GM18873 (cell line): ENCODE measurements around the gene GALNTL6.
"Not testable (repeated sequence)": the region's sequence is repeated elsewhere in the genome, so short reads cannot be mapped to it uniquely, and the experiment has no call there.

Experiments
- ATAC-seq: cut with Tn5 transposase; IDR thresholded peaks from one replicate; pipeline ENCODE4 v1.9.1; 2021; ENCODE audit warnings: mild to moderate bottlenecking, moderate library complexity, moderate number of reproducible peaks; ENCODE audit not compliant: unreplicated experiment, low FRiP score

GALNTL6 gene

DNA sequence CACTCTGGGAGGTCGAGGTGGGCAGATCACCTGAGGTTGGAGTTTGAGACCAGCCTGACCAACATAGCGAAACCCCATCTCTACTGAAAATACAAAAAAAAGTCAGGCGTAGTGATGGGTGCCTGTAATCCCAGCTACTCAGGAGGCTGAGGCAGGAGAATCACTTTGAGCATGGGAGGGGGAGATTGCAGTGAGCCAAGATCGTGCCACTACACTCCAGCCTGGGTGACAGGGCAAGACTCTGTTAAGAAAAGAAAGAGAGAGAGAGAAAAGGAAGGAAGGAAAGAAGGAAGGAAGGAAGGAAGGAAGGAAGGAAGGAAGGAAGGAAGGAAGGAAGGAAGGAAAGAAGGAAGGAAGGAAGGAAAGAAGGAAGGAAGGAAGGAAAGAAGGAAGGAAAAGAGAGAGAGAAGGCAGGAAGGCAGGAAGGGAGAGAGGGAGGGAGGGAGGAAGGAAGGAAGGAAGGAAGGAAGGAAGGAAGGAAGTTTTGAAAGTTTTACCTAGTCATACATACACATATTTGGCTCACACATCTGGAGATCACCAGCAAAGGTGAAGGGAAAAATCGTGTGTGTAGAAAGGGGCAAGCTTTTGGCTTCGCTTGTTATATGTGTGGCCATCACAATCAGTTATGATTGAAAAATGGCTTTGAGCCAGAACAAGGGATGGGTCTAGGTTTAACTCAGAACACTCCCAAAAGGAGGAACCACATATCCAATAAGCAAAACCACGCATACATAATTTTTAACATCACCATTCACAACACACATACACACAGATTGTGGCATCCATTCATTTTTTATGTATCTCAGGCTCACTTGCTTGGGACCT is 1208.8 kb downstream of the GALNTL6 start:
- not testable (repeated sequence) for ATAC-seq

DNA sequence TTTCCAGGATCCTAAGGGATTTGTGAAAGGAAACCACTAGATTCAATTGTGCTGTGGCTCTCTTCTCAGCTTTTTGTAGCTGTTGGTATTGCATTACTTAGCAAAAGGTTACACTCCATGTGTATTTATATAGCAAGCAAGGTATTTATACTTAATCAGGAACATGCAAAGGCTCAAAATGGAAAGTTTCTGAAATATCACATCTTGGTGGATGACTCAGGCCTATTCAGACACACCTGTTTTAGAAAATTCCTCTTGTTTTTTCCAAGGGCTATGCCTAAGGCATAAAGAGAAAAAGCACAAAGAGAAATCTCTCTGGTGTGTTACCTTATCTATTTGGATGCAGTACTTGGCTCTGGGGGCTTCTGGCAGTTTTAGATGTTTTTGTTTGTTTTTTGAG is 1211.0 kb downstream of the GALNTL6 start:
- no peak for ATAC-seq

DNA sequence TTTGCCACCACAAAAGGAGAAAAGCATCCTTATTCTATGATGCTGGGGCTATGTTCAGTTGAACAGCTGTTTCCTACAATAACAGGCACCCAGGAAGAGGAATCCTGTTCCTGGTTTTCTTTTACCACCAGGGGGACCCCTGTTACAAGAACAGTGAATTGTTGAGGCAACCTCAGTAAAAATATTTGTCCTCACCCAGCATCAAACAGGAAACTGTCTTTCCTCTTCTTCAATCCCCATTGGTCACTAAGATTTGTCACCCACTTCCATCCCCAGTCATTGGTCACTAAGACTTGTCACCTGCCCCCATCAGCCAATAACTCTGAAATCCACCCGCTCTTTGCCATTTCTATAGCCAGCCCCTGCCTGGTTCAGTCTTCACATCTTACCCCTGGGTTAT is 1211.9 kb downstream of the GALNTL6 start:
- ATAC-seq = peak; percentile 79

DNA sequence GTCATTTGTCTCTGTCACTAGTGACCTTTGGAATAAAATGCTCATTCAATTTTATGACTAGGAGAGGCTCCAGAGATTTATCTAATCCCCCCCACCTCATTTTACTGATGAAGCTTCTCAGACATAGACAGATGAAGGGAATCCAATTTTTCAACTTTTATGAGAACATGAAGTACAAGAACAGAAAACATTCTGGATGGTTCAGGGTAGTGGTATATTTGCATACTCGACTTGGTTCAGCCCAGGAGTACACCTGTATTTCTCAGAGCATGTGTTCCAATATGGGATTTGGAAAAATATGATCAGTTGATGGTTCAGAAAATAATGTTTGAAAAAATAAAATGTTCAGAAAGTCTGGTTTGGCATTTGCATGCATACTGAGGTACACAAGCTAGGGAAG is 1224.0 kb downstream of the GALNTL6 start:
- no peak for ATAC-seq

DNA sequence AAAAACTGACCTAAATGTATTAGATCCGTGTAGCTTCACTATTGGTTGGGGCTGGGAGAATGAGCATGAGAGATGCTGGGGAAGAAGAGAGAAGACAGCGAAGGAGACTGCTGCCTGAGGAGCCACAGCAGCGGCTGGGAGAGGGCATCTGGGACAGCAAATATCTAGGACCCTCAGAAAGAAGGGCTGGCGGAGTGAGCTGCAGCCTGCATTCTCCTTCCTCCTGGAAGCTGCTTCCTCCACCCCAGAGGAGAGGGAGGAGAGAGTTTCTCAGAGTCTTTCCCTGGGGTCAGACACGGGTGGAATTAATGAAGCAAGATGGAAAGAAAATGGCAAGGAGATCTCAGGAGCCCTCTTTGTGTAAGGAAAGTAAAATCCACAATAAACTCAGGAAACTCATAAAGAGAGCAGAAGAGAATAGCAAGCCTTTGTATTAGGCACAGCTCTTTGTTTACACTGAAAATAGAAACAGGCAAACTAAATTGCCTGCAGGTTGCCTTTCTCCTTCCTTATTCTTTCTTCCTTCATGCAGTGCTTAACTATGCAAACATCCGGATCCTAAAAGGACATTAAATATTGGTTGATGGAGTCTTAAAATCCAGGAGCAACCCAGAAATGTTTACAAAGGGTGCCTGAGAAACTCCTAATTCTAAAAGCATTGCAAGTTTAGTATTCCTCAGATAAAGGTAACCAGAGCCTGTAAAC is 1225.1 kb downstream of the GALNTL6 start:
- no peak for ATAC-seq

DNA sequence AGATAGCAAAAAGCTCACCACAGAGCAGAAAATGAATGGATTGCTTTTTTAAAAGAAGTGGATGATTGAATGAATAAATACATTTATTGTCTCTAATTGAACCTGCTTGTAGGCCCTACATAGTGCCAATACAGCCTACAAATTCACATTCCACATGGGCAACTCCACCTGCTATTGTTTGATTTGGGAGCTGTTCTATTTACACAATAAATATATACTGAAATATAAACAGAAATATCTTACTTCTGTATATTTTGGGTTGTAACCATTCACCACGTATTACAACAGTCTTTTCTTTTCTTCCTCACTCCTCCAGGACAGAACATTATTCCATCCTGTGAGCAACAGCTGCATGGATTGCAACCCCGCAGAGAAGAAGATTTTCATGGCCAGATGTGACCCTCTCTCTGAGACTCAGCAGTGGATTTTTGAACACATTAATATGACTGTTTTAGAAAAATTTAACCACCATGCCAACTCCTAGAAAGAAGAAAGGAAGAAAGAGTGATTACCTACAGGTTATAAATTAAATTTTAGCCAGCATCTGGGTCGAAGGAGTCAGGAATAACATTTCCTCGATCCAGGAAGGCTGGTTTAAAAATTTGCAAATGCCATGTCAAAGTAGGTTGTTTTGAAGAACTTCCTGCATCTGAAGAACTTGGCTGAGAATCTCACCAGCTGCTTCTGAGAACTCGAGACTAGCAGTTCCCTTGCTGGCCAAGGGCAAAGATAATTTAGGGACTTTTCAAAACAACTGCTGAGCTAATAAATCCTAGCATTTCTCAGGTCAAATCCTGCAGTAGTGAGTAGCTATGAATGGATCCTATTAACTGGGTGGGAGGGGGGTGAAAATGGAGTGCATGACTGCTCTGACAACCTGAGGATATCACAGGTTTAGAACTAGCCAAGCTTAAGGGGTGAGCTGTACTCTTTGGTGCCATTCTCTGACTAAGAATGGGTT is 1226.7 kb downstream of the GALNTL6 start:
- no peak for ATAC-seq

DNA sequence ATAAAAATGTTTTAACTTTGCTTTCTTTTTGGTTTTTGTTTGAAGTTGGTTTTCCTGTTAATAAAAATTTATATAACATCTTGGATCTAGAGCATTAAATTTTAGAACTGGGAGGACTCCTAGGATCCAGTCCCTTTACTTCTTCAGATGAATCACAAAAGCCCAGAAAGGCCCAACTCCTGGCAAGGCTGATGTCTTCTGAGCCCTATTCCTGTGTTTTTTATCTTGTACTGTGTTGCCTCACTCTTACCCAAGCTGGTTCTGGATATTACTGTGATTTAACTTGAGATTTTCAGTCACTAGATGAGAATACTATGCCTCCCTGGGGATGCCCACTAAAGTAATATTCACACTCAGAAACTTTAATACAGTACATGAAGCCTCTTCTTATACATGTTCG is 1228.3 kb downstream of the GALNTL6 start:
- no peak for ATAC-seq

DNA sequence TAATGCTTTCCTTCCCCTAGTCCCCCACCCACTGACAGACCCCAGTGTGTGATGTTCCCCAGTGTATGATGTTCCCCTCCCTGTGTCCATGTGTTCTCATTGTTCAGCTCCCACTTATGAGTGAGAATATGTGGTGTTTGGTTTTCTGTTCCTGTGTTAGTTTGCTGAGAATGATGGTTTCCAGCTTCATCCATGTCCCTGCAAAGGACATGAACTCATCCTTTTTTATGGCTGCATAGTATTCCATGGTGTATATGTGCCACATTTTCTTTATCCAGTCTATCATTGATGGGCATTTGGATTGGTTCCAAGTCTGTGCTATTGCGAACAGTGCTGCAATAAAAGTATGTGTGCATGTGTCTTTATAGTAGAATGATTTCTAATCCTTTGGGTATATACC is 1228.9 kb downstream of the GALNTL6 start:
- ATAC-seq = not testable (repeated sequence)

DNA sequence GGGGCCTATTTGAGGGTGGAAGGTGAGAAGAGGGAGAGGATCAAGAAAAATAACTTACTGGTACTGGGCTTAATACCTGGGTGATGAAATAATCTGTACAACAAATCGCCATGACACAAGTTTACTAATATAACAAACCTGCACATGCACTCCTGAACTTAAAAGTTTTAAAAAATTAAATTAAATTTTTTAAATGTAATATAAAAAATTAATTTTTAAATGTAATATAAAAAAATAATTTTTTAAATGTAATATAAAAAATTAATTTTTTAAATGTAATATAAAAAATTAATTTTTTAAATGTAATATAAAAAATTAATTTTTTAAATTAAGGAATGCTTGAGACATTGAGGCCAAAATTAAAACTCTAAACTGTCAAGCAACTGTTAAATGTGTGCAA is 1231.1 kb downstream of the GALNTL6 start:
- no peak for ATAC-seq

DNA sequence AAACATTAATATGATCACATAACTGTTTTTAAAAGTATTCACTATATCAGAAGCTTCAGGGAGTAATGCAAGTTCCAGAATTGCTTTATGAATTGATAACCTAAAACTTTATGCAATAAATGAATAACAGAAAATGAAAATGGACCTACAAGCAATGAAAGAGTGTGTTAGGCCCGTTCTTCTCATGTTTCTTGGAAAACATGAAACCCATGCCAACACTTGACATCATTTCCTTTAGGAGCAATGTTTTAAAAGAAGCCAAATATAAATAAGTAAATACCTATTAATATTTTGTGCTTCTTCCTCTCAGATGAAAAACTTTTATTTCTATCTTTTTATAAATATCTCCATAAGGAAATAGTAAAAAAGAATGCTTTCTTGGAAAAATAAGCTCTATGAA is 1232.4 kb downstream of the GALNTL6 start:
- no peak for ATAC-seq

DNA sequence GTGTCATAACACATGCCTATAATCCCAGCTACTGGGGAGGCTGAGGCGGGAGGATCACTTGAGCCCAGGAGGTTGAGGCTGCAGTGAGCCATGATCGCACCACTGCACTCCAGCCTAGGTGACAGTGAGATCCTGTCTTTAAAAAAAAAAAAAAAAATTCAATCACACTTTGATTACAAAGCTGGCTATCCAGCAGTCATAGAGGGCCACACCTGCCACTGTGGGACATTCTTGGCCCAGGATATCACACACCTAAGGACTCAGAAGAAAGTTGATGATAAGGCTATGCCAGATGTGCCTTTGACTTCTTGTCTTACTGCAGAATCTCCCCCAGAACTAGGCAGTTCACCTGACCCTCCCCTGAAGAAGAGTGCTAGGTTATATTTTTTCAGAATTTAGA is 1232.9 kb downstream of the GALNTL6 start:
- ATAC-seq = no peak

DNA sequence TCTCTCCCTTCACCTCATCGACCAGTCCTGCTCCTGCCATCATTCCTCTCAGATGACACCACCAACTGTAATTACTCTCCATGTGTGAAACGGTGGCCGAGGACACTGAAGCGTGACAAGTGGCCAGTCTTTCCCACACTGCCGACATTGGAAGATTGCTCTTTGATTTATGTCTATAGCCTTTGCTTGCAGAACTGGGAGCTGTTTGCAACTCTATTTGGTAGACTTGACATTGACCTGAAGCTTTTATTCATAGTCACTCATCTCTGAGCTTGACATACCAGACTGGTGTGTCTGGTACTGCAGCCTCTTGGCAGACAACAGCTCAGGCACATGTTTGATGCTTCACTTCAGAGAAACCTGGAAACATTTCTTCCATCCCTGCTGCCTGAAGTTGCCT is 1233.6 kb downstream of the GALNTL6 start:
- no peak for ATAC-seq

DNA sequence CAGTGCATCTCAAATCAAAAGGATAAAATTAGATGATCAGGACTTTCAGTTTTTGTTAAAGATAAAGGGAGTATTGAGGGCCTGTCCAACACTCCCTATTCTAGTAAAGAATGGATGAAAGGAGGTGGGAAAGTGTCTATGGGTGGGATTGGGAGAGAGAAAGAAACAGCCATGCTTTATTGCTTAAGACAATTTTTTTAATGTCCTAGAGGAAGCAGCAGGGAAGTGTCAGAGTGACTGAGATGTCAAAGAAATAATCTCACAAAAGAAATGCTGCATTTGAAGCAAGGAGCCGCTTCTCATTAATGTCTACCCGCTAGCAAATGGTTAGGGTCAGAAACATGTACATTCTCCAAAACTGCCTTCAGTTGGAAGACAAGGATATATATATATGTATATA is 1238.0 kb downstream of the GALNTL6 start:
- no peak for ATAC-seq

DNA sequence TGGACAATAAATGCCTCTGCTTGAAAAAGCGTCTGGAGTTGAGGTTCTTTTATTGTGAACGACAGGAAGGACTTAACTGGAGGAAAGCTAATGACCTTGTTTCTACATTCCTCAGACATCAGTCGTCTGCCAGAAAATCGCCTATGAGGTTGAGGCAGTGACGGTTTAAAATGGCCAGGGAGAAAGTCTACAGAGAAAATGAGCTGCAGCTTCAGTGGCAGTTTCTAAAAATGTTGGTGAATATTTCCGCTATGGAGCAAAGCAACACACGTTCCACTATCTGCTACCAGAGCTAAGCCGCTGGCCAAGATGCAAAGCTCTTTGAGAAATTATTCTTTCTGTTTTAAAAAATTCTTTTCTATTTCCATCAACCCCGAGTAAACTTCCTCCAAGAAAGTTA is 1238.5 kb downstream of the GALNTL6 start:
- no peak for ATAC-seq

DNA sequence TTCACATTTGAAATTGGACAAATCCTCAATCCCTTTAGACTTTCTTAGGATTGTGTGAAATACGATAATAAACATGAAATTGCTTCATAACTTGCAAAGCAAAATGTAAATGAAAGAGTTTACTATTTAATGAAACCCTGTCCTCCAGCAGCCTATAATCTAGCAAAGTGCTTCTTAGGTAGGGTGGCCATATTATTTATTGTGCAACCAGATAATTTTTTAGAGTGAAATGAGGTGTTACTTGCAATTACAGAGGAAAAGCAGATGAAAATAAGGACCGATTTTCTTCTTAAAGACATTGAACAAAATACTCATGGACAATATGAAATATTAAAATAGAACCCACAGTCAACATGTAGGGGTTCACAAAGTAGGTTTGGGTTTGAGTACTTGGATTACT is 1239.2 kb downstream of the GALNTL6 start:
- ATAC-seq = no peak

DNA sequence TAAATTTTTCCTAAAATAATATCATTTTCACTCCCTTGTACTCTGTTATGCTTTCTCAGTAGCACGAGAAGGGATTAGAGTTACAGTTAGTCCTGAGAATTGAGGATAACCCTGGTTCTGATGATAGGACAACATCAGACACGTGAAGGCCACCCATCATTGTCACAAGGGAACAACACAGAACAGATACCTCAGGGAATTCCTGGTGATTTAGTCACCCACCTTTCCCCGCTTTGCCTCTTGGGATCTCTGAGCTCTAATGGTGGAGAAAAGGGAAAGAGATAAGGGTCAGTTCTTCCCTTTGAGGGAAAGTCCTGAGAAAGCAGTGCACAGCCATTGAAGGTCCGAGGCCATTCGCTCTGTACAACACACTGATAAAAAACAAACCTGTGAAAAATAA is 1243.1 kb downstream of the GALNTL6 start:
- no peak for ATAC-seq

DNA sequence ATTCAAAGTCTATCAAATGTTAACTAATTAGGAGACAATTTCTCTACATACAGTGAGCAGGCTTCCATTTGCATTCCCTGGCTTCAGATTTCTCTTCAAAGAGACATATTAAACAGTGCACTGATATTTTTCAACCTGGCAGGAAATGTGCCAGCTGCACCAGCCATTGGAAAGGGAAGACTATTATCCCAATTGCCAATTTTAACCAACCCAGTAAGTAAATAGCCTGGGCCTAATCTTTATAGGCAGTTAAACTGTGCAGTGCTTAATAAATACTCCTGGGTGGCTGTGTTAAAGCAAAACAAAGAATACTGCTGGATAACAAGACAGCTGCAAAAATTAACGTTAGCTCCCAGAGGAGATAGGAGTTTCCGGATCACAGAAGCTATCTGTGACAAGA is 1243.5 kb downstream of the GALNTL6 start:
- ATAC-seq = no peak

DNA sequence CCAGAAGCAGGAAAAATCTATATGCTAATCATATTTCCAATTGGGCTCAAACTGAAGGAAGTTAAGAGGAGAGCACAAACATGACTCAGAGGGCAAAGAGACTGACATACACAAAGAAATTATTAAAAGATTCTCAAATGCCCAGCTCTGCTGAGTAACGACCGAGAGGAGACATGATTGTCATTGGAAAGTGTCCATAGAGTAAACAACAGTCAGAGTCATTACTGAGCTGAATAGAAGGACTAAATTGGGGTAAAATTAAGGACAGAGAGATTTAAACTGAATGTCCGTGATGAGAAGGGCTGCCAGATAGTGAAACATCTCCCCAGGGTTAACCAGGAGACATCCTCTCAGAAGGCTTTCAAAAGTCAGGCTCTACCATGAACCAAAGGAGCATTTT is 1244.2 kb downstream of the GALNTL6 start:
- ATAC-seq = no peak

DNA sequence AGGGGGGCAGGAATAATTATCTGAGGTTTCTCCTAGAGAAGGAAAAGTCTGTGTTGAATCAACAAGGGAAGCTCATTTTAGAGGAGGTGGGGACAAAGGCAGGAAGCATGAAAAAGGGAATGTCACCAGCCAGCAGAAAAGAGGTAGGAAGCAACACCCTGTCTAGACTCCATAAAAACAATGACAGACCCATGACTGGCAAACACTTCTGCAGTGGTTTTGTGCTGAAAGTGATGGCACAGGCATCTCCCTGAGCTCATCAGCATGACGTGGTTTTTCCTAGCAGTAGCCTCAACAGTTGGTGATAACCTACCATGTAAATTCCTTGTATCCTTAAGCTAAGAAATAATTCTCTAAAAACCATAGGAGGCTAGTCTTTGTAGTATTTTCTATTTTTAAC is 1244.7 kb downstream of the GALNTL6 start:
- no peak for ATAC-seq

DNA sequence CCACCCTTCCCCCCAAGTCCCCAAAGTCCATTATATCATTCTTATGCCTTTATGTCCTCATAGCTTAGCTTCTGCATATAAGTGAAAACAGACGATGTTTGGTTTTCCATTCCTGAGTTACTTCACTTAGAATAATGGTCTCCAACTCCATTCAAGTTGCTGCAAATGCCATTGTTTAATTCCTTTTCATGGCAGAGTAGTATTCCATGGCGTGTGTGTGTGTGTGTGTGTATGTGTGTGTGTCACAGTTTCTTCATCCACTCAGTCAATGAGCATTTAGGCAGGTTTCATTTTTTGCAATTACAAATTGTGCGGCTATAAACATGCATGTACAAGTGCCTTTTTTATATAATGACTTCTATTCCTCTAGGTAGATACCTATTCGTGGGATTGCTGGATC is 1248.0 kb downstream of the GALNTL6 start:
- ATAC-seq = no peak

DNA sequence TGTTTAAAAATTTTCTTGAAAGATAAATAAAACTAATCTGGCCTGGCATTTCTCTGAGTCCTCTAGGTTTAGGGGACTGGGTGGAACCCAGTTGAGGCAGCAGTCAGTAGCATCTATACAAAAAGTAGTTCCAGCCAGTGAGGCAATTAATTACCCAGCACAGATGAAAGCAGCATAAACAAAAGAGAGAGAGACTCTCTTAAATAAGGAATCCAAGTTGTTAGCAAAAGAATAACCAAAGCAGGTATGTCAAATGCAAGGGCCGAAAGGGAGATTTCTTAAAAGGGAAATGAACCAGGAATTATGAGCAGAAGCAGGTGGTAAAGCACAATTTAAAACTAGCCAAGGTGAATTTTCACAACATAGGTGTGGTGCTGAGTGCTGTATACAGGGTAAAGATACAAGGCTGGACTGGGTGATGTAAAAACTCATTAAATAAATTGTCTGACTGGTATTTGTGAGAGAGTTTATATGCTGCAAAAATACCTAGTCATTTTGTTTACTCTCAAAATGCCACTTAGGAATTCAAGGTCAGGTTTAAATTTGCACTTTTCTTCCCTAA is 1260.8 kb downstream of the GALNTL6 start:
- no peak for ATAC-seq
